GM21717 (cell line): ENCODE measurements around the gene EIPR1.

Experiments
- ATAC-seq: cut with Tn5 transposase; IDR thresholded peaks from one replicate; pipeline ENCODE4 v1.9.1; 2021; ENCODE audit warnings: mild to moderate bottlenecking, moderate library complexity; ENCODE audit not compliant: unreplicated experiment

Gene EIPR1

GRCh38 chr2:3277748-3278520, 99.7 kb downstream of the EIPR1 start:
- no peak for ATAC-seq

DNA sequence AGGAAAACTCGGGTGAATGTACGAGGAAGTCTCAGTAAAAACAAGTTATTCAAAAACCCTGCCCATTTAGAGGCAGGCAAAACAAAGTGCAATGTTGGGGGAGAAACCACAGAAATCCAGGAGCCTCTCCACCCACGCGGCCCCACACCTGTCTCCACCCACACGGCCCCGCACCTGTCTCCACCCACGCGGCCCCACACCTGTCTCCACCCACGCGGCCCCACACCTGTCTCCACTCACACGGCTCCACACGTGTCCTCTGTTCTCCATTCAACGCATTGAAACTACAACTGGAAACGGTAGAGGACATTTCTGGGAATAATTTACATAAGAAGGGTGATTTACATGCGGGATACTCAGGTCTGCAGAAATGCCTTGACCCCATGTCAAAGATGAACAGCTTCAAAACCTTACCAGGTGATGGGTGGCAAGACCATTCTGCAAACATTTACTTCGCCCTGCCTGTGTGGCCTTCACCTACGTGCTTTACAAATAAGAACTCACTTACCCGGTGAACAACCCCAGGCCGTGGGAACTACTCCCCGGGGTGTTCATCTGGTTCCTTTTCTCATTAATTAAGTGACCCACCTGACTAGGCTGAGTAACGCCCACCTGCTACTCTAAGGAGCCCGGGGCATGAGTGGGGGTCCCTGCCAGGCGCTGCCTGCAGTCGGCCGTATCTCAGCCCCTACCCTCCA, 100.4 kb downstream of the EIPR1 start:
- no peak for ATAC-seq

DNA sequence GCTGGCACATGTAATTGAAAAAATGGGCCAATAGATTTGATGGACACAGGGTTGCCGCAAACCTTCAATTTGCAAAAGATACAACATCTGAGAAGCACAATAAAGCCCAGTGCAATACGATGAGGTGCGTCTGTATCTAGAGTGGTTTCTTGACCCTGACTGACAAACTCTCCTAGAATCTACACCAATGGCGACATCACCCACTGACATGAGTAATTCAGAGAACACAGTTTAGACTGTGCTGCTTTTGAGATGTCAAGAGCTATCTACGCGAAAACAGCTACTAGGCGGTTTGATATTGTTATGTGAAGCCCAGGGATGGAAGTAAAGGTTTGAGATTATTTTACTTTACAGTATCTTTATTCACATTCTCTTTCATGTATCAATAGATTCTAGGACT, 104.9 kb downstream of the EIPR1 start:
- no peak for ATAC-seq

DNA sequence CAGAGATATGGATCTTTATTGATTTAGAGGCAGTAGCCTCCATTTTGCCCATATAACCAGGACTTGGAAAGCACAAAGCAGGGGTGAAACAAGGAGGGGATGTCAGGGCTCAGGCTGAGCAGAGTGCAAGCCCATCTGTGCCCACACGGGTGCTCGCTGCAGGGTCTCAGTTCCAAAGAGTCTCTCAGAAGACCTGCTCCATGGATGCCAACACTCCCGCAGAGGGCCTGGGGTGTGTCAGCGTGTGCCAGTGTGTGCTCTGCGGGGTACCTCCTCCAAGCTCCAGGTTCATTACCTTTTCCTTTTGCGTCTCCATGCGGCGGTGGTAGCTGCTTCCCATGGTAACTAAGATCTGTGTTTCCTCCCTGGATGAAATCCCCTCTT, 107.5 kb downstream of the EIPR1 start:
- no peak for ATAC-seq

GRCh38 chr2:3269425-3270094, 108.1 kb downstream of the EIPR1 start:
- no peak for ATAC-seq

DNA sequence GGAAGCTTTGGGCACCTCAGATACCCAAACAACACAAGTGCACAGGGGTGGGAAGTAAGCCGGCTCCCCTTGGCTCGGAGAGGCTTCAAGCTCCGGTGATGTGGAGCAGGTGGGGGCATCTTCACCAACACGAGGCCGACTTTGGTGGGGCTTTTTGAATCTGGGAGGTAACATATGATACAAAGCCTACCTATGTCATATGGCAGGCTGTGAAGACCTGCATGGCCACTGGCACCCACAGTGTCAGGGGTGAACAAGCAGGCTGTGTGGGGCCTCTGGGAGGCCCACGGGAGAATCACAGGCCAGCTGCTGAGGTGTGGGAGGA, 109.0 kb downstream of the EIPR1 start:
- no peak for ATAC-seq

DNA sequence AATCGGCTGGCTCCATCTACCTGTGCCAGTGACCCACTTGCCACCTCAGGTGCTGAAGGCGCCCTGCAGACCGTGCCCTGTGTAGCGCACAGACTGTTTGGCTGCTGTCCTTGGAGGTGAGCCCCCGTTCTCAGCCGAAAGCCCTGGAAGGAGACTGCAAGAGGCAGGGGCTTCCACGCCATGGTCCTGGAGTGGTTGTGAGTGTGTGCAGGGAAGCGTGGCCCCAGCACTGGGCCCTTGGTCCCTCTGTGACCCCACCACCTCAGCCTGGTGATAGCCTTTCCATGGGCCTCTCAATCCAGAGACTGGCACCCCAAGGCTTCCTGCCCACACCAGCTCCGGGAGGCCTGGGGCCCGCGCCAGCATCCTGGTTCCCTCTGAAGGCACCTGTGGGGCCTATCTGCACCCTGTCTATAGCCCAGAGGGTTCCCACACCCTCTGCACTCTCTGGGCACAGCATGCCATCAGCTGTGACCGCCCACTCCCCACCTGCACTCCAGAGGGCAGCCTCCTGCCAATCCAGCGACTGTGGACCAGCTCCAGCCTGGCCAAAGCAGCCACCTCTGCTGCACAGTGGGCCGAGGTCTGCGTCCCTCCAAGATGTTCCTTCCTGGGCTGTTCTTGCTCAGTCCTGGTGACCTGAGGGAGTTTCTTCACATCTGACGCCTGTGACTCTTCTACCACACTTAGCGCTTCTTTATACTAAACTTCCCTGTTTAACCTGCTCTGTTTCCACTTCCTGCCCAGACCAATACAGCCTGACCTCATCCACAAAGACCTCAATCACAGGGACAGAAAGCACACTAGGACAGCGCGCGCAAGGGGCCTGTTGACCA, 109.5 kb downstream of the EIPR1 start:
- ATAC-seq: no peak

DNA sequence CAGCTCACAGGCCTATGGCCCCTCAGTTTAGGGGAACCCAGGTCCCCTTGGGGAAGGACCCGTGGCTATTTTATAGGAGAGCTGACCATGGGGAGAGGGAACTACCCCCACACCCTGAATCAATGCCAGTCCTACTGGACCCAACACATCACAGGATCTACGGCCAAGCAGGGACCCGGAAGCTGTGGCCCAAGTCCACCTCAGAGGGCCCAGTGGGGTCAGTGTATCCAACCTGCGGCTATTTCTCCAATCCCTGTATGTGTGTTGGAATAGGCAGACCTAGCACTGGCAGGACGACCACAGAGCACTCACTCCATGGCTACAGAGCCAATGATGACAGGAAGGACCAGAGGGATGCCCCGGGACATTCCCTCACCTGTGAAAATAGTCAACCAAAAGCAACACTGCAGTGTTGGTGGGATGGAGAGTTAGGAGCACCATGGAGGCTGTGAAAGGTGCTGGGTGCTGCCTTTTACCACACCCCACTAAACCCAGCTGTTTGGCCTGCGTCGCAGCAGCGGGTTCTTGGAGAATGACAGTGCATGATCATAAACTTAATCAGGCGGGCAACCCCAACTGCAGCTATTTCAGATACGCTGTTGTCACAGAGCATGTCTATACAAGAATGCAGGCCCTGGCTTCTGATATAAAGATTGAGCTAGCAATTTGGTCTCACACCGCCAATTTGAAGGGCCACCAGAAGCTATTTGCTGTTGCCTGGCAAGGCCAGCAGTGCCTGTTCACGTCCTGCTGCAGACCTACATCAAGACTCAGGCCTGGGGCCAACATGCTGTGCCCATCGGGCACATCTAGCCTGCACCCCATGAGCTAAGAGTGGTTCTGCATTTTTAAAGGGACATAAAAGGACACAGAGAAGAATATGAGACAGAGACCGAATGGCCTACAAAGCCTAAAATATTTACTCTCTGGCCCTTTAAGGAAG, 110.4 kb downstream of the EIPR1 start:
- no peak for ATAC-seq

- no peak for ATAC-seq
These were observed 111.4 kb downstream of the EIPR1 start for GRCh38 chr2:3265981-3266924.

GRCh38 chr2:3265471-3265870, 112.1 kb downstream of the EIPR1 start:
- ATAC-seq: no peak

- no peak for ATAC-seq
These were observed 113.4 kb downstream of the EIPR1 start for GRCh38 chr2:3264010-3264744.

DNA sequence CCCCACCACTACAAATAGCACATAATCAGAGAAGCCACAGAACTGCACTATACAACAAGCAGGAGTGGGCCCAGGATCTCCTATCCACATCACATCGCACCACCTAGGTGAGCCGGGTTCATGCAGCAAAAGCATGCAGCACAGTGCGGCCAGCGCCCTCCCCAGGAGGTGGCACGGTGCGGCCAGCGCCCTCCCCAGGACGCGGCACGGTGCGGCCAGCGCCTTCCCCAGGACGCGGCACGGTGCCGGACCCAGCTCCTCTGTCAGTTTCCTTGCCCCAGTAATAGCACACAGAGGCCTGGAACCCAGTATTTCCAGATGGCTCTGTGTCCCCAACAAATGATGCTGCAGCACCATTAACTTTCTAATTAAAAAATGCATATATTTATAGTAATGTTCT, 114.1 kb downstream of the EIPR1 start:
- ATAC-seq: no peak

- no peak for ATAC-seq
These were observed 114.9 kb downstream of the EIPR1 start for GRCh38 chr2:3262437-3263388.

DNA sequence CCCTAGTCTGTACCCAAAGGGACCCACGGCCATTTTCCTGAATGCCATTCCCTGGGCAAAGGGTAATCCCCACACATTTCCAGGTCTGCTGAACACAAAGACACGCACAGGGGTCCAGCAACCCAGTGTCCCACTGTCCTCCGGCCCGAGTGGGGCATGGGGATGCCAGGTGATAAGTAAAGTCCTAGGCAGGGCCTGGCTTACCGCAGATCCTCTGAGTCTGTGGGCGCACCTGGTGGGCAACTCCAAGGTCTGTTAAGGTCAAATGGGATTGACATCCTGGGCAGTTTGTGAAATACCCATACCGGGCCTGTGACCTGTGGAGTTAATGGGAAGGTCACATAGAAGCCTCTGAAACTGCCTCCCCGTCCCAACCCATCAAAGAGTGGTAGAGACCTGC, 116.1 kb downstream of the EIPR1 start:
- no peak for ATAC-seq

DNA sequence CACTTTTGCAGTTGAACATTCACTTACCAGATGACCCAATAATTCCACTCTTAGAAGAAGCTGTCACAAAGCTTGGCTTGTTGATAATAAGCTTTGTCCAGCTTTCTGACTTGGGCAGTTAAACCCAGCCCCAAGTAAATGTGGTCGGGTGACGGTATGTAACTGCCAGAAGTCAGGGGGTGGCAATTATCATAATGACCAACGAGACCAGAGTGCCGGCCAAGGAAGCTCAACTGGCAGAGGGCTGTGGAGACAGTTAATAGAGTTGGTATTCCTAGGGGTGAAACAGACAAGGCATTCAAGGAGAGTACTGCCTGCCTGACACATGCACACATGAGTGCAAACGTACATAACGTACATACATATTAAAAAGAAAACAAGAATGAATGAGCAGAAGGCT, 116.7 kb downstream of the EIPR1 start:
- no peak for ATAC-seq

- ATAC-seq: no peak
These were observed 119.8 kb downstream of the EIPR1 start for GRCh38 chr2:3257826-3258225.

- ATAC-seq: no peak
These were observed 120.5 kb downstream of the EIPR1 start for GRCh38 chr2:3257166-3257565.
